HG02588 (cell line): ENCODE measurements around the gene LRFN2.

Source experiments
- ATAC-seq: cut with Tn5 transposase; IDR thresholded peaks from one replicate; pipeline ENCODE4 v1.9.1; 2021; ENCODE audit warnings: mild to moderate bottlenecking, moderate library complexity; ENCODE audit not compliant: unreplicated experiment

The LRFN2 gene

DNA sequence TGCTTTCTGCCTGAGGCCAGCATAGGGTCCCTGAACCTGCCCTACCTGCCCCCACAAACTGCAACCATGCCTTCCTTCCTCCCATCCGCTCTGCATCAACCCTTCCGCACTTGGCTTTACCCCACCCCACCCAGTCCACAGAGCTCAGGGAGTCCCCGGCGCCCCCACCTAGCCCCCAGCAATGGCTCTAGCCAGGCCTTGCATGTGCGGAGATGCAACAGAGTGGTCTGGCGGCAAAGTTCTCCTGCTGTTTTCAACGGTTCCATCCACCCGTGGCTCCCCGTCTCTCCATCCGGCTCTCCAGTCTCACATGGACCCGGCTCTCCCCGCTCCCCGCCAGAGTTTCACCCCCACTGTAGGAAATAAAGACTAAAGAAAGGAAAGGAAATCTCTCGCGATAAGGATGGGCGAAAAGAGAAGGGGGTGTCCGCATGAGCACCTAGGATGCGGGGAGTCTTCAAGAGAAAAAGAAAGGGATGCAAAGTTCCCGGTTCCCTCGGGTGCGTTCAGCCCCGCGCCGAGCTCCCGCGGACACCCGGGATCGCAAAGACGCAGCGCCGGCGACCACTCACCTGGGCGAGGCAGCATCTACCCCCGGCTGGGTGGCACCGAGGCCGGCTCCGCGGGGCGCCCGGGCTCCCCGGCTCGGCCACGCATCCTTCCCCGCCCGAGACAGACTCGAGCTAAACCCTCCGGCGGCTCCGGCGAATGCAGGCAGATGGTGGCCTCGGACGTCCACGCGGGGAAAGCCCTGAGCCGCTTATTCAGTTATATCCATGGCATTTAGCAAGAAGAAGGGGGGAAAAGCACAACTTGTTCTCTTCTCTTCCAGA is 579 bp downstream of the LRFN2 start:
- ATAC-seq: no peak

DNA sequence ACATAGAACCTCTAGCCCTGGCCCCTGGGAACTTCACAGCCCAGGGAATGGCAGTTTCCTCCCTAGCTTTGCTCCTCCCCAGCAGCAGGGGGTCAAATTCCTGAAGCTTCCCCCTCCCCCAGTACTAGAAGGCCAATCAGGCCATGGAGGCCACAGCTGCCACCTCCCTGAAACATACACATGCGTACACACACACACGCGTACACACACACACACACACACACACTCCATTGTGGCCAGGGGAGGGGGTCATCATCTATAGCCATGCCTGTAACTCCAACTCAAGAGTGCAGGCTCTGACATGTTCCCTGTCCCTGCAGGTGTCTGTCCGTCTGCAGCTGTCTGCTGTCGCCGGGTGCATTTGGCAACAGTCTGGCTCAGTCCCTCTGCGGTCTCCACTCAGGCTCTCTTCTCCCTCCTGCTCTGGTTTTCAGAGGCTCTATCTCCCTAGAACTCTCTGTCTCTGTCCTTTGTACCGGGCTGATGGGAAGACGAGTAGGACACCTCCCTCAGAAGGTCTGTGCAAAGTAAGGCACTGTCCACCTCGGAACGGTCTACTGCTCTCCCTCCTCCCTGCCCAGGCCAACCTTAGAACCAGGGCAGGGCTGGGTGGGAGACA is 1.4 kb downstream of the LRFN2 start:
- no peak for ATAC-seq

DNA sequence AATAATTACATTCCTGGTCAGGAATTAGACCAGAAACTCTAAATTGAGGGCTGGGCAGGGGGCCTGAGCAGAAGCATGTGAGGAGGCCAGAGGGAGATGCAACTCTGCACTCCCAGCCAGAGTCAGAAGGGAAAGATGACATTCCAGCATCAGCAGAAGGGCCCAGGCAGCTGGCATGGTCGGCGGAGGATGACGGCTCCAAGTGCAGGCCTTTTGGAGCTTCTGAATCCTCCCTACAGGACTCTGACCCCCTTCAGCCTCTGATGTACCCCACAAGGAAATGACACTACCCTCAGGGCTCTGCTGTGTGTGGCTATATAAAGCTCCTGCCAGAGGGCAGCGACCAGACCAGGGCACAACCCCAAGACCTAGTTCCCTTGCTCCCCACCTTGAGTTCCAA is 1.9 kb downstream of the LRFN2 start:
- no peak for ATAC-seq

DNA sequence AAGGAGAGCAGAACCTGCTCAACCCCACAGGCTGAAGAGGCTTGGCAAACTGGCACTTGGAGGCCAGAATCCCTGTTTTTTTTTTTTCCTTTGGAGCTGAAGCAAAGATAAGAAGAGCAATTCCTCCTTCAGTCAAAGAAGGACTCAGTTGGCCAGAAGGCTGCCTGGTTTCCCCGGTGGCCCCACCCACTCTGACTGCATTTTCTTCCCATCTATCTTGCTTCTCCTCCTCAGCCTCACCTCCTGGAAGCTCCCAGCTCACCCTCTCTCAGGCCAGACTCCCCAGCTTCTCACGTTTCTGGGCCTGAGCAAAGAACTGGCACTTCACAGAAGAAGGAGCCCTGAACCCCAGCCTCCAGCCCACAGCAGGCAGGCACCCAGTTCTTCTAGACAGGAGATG is 2.4 kb downstream of the LRFN2 start:
- ATAC-seq: no peak

DNA sequence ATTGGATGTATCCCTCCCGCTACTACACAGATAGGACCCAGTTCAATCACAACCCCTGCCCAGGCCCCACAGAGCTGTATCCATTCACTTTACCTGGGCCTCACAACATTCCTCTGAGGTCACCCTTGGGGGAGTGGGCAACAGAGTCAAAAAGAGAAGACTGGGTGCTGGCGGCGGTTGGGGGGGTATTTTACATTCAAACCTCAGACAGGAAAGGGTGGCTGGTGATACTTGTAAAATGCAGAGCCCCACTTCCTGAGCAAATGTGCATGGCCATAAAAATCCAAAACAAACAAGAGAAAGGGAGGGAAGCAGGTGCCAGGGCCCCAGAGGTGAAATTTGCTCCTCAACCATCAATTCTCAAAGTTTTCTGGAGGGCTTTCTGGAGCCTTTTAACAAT is 3.5 kb downstream of the LRFN2 start:
- ATAC-seq: no peak

DNA sequence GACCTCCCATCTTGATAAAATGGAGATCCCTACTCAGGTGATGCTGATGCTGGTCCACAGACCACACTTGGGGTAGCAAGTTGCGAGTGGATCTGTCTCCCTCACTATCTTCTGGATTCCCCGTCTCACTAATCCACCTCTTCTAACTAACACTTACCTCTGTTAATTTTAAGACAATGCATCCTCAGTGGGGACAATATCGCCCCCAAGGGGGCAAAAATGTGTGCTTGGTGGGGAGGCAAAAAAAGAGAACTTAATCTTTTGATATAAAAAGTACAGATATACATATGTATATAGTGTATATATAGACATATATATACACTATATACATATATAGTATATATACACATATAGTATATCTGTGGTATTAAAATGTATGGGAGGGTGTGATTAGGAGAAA is 4.3 kb downstream of the LRFN2 start:
- no peak for ATAC-seq

DNA sequence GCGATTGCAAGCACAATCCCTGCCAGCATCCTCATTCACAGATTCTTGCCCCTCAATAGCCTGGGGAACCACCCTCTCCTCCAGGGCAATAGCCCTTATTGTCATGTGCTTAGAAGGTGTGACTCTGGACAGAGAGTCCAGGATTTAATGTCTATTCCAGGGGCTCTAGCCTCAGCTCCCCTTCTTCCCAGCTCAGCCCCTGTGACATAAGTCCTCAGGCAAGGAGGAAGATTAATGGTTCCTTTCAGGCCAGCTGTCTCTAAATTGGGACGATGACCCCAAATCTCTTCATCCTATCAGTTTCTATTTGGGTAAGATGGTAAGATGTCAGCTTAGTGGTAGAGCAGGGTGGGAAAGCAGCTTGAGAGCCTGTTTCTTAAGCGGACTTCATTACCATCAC is 8.1 kb downstream of the LRFN2 start:
- ATAC-seq: no peak

DNA sequence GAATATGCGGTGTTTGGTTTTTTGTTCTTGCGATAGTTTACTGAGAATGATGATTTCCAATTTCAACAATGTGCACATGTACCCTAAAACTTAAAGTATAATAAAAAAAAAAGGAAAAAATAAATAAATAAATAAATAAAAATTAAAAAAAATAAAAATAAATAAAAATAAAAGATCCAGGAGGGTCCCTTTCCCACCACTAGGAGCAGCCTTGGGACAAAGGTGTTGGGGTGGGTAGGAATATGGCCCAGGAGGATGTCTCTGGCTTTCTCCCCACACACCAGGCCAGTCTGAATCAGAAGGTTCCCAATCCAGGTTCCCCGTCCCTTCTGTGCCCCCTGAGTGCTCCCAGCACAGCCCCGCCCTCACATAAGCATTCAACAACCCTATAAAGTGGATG is 9.5 kb downstream of the LRFN2 start:
- no peak for ATAC-seq

DNA sequence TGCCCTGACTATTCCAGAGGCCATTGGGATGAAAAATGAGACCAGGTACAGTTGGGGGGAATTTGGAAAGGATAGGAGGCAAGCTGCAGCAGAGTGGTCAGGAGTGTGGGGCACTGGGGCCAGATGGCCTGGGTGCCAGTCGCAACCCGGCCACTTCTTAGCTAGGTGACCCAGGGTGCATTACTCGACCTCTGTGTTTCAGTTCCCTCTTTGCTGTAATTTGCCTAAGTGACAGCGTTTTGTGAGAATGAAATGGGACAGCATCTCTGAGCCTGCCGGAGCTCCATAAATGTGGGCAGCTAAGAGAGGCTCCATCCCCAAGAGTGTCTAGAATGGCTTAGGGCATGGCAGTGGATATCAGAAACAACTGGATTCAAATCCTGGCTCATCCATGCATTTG is 13.9 kb downstream of the LRFN2 start:
- no peak for ATAC-seq

DNA sequence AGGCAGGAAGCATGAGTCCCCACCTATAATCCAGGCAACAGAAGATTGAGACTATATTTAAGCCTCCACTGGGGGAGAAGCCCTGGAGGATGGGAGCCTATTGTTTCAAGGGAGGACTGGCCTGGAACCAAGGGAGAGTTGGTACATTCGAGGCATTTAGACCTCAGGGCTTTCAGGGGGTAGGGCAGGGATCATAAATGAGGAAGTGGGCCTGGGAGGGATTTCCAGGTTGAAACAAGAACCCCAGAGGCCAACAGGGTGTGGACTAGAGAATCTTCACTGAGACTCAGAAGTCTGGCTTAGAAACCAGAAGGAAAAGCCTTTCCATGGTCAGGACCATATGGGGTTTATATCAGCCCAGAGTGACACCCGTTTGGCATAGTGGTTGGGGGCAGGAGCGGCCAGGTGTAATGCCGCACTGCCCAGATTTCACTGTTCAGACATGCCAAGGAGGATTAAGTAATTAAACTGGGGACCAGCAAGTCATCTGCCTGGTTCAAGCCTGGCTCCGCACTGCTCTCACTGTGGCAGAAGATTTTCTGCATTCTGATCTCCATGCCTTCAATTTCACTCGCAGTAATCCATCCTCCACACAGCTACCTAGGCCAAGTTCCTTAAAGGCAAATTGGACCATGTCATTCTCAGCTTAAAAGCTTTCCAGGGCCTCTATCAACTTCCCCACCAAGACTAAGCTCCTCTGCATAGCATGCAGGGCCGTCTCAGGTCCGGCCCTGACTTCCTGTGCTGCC is 17.8 kb downstream of the LRFN2 start:
- ATAC-seq: no peak

DNA sequence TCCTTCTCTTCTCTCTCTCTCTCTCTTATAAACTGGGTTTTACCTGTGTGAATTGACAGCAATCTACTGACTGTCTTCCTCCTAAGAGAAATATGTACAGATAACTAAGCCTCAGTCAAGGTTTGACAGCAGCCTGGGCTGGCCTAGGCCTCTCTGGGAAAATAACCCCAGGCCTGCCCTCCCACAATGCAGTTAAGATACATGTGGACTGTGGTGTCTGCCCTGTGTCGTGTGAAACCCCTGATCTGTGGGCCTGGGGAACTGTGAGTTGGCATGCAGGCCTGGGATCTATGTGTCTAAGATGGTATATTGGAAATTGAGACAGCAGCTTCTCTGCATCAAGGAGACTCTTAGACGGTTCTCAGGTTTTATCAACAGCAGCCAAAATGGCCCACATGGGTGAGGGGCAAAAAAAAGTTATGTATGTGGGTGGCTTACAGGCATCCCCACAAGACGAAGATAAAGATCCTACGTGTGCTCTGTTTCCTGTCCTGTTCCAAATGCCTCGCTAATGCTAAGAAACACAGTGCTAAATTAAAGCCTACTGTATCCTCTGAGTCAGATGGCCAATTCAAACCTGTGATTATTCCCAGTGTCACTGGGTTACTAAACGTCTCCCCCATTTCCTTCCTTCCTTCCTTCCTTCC is 19.0 kb downstream of the LRFN2 start:
- ATAC-seq: no peak

DNA sequence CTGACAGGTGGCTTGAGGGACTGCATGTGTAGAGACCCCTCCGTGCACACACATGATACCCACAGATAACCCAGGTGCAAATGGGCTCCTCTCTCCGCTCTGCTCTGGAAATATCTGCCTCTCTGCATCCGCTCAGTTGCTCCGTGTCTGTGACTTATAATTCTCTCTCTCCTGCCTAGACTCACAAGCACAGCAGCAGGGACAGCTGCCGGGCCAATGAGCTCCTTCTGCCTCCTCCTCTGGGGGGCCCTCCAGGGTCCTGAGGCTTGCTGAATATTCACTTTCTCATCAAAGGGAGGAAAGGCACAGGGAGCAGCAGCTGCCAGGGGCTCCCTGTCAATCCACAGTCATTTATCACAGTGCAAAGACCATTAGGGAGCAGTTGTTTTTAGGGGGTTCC is 24.1 kb downstream of the LRFN2 start:
- ATAC-seq: no peak

DNA sequence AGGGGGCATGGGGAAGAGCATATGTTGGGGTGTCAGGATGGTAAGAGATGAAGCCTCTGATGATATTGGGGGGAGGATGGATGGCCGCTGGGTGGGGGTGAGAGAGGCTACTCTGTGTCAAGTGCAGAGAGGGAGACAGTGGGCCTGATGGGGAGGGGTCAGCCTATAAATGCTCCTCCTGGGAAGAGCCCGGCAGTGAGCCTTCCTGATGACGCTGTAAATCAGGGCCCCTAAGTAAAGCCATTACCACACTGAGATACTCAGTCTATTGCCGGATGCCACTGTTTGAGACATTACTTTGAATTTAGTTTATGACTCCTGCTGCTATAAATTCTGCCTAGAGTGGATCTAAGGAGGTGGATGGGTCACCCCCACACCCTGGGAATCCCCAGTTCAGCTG is 28.1 kb downstream of the LRFN2 start:
- no peak for ATAC-seq

DNA sequence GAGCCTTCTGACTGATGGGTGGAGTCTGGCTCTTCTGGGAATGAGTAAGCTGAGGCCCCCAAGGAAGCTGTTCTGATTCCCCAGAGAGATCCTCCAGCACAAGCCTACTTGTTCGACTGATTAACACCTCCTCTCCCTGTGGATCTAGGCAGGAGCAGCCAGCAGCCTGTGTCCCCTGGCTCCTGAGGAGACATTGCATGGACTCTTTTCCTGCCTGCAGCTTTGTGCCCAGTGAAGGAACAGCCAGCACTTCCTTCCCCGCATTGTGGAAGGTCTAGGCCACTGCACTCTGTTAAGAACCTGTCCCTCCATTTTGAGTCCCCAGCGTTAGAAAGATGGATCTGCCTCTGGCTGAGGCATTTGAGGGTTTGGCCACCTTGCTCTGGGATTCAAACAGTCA is 29.1 kb downstream of the LRFN2 start:
- no peak for ATAC-seq

DNA sequence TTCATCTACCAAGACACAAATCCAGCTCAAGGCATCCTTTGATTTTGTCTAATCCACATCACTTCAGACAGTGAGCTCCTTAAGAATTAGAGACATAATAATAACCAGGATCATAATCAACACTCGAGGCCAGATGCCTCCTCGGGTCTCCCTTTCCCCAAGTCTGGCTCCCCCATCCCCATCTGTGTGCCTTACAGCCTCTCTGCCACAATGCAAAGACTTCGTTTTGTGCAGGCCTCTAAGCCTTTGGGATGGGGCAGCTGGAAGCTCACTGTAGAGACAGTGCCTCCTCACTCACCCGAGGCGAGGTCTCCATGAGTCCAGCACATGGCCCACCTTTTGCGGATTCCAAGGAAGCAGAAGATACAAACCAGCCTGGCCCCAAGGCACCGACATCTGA is 30.3 kb downstream of the LRFN2 start:
- no peak for ATAC-seq

DNA sequence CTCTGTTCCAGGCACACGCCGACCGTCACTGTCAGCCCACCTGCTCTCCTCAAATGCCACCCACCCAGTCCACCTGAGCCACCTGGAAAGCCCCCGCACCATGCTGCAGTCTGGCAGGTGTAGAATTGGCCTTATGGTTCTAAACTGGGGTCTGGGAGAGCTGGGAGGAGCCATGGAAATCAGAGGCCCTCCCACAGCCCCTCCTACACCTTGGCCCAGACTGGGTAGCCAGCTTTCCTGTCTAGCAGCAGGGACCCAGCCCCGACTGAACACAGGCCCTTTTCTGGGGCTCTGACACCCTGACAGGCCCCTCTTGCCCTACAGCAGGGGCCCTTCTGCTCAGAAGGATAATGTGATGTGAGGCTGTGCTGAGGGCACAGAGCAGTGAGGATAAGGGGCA is 31.1 kb downstream of the LRFN2 start:
- no peak for ATAC-seq

DNA sequence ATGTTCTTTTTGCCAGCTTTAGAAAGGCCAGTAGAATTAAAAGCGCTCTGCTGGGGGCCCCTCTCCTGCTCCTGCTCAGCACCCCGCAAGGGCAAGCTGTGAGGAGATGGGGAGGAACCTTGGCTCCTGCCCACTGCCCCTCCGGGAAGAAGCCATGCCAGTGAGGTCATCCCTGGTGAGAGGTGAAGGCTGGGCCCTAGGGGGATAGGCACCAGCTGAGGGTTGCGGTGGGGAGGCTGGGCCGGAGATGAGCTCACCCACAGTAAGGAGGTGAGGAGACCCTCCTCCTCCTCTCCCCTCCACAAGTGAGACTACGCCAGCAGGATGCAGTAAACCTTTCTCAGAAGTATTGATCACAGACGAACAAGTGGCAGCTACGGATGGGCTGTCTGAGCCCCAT is 32.1 kb downstream of the LRFN2 start:
- no peak for ATAC-seq

DNA sequence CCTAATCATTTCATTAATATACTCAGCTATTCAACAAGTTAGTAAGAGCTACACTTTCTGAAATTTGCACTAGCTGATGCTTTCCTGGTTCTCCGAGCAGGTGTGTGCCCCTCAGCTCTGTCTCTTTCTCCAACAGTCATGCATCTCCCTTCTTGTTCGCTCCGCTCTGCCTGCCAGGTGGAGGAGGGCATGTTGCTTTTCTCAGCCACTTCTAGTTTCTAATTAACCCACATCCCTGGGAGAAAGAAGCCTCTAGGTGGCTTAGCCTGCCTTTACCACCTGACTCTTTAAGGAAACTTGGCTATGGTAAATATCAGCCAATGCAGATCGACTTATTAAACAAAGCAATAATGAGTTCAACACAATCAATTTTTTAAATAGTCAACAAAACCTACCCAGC is 34.2 kb downstream of the LRFN2 start:
- ATAC-seq: no peak

DNA sequence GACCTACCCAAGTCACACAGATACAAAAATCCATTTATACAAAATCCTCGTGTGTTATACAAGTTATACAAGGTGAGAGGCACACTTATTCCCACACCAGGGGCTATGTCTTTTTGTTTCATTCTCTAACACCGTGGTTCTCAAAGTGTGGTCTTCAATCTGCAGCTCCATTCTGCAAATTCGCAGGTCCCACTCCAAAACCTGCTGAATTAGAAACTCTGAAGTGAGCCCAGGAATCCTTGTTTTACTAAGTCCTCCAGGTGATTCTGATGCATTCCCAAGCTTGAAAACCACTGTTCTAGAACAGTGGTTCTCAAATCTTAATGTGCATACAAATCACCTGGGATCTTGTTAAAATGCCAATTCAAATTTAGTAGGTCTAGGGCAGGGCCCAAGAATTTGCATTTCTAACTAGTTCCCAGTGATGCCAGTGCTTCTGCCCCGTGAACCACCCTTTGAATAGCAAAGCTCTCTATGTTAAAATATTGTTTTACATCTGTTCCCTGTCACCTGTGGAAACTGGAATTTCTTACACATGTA is 35.1 kb downstream of the LRFN2 start:
- ATAC-seq: no peak

DNA sequence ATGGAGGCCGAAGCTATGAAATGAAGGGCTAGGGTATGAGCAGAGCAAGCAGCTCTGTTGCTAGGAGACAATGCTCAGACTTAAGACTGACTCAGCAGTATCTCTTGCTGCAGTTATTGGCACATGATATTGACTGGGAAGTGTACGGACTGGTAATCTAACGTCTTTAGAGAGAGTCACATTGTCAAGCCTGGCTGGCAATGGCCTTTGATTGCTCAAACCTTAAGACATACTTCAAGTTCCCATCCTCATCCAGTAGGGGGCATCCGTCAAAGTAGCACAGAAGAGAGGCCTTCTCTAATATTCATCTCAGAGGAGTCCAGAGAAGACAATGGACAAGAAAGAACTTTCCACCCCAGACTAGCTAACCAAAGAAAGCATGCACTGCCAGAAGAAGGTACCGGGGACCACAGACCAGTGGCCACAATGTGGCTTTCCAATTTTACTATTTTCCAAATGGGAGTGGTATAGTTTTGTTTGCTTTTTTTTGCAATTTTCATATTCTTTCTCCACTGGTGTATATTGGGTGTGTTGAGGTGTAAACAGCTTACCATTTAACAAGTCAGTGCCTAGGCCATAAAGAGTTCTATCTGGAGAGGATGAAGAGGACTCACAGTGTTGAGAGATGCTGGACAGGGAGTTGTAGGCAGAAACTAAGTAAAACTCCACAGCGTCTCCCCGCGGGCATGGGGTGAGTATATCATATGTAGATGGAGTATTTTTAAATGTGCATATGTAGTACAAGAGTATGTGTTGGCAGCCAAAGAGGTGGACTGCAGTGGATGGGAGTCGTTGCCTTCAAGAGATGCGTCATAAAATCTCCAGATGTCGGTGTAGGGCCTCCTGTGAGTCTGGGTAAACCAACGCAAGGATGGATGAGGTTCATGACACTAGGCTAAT is 36.7 kb downstream of the LRFN2 start:
- ATAC-seq: no peak
